Stimulated activated CD8-positive, alpha-beta memory T cell treated with anti-CD3 and anti-CD28 coated beads, Interleukin-7, amount 100 ng/mL, for 1 hour (primary cell): ENCODE measurements around the gene KRT2.

ENCODE experiments used
- DNase-seq, 2 donors: peaks; one replicate each; pipeline ENCODE4 v3.0.0-alpha.2; 2020; ENCODE audit warnings: low read depth in 2 of 2

KRT2 gene

DNA sequence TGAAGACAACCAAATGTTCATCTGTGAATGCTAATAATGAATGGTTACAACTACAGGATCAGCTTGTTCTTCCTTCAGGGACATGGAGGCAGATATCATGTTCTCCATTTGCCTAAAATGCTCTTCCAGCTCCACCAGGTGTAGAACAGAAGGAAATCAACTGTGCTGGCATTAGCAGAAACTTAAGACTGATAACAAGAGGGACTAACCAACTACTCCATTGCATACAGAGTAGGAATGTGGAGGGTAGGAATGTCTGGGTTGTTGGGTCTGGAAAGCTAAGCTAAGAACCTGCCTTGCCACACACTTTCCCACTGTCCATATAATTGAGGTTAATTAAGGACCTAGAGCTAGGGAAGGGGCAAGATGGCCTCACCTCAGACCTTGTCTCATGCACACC lies 11.4 kb upstream of the KRT2 start:
- no peak for DNase-seq

DNA sequence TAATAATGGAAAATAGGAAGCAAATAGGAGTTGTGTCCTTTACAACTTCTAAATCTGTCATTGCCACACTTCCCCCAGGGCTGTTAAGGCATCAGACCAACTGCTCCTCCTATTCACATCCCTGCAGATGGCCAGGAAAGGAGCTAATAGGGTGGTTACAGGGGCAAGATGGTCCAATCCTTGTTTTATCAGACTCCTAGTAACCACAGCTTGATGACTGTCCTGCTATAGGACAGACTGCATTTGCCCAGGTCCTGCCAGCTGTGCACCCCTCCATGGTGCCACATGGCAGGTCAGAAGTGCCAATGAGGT lies 10.9 kb upstream of the KRT2 start:
- DNase-seq = no peak

DNA sequence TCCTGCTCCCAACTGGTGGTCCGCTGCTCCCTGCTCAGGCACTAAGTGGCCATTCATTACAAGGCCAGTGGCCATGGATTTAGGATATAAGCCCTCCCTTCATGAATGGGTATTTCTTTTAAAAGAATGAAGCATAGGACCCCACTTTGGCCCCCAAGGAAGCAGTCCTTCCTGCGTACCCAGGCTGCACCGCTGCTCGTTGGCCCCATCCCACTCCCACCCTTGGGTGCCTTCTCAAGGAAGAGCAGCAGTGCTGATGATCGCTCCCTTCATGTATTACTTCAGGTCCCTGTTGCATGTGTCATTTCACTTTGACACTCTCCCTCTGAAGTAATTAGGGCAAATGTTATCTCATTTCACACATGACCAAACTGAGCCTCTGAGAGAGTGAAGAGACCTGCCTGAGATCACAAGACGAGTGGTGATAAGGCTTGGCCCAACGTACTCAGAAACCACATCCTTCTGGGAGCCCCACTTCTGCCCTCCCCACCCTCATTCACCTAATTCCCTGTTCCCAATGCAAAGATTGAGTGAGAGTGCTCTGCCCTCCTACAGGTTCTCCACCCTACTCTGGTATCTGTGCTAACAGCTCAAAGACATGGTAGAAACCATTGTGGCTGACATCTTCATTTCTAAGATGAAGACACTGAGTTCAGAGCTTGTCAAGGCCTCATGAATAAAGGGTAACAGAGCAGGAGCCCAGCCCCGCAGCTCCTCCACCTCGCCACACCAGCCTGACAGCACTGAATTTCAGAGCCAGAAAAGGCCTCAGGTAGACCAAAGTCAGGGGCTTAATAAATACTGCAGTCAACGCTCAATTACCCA lies 10.3 kb upstream of the KRT2 start:
- DNase-seq = no peak

DNA sequence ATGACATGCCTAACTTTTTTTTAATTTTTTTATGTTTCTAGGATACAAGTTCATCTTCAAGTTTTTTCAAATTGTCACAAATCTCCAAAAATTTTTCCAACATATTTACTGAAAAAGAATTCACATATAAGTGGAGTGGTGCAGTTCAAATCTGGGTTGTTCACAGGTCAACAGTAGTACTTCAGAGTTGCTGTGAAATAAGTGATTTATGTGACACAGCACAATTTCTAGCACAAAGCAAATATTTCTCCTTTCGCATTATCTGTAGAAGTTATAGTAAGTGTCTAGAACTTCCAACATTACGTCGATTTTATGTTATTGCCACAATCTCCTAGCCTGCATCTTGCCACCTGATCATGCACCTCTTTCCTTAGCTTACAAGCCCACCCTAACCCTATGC lies 9.7 kb upstream of the KRT2 start:
- no peak for DNase-seq

- no peak for DNase-seq
Measured at GRCh38 chr12:52660934-52661499, 9.0 kb upstream of the KRT2 start.

GRCh38 chr12:52659951-52660350 lies 7.9 kb upstream of the KRT2 start:
- no peak for DNase-seq

DNA sequence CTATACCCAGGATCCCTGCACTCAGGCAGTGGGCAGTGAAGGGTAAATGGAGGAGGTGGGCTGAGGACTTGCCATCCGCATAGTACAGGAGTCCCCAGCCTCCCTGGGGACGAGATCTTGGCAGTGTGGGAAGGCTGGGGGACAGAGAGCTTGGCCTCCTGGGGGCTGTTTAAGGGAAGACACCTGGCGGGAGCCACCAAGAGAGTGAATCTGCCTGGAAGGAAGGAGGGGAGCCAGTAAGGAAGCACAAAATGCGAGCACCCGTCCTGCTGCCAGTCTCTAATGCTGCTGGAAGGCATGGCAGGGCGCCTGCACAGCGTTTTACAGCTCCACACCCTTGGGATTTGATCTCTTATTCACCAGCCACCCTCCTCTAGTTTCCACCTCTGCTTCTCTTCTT lies 7.4 kb upstream of the KRT2 start:
- DNase-seq = no peak

DNA sequence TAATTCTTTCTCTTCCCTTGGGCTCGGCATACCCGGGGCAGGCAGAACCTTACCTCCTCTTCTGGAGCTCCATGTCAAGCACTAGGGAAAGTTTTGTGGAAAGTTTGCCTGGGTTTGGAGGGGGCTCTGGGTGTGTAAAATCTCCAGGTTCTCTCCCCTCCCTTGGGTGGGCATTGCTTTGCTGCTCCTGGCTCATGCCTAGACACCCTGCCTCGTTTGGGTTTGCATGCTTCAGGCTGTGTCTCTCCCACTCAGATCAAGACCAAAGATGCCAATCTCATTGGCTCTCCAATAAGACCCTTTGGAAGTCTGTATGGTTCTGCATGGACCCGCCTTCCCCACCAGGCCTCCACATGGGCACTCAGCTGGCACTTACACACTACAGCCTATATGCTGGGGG lies 6.2 kb upstream of the KRT2 start:
- no peak for DNase-seq

GRCh38 chr12:52657250-52657902 lies 5.4 kb upstream of the KRT2 start:
- DNase-seq = no peak

GRCh38 chr12:52656616-52657015 lies 4.6 kb upstream of the KRT2 start:
- no peak for DNase-seq

DNA sequence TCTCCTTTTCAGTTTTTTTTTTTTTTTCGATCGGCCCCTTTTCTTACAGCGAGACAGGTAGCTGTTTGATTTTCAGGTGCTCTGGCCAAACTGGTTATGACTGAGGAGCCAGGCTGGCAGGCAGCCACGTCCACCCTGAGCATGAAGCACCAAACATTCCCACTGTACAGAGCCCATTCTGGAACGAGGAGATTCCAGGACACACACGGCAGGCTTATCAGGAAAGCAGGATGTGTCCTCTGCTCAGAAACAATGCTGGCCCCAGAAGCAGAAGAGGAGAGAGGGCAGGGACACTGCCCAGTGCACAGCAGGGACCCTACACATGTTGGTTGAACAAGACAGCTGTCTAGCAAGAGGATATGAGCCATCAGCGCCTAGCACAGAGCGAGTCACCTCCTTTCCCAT lies 3.7 kb upstream of the KRT2 start:
- DNase-seq = no peak

- no peak for DNase-seq
Measured at GRCh38 chr12:52655251-52655650, 3.2 kb upstream of the KRT2 start.

DNA sequence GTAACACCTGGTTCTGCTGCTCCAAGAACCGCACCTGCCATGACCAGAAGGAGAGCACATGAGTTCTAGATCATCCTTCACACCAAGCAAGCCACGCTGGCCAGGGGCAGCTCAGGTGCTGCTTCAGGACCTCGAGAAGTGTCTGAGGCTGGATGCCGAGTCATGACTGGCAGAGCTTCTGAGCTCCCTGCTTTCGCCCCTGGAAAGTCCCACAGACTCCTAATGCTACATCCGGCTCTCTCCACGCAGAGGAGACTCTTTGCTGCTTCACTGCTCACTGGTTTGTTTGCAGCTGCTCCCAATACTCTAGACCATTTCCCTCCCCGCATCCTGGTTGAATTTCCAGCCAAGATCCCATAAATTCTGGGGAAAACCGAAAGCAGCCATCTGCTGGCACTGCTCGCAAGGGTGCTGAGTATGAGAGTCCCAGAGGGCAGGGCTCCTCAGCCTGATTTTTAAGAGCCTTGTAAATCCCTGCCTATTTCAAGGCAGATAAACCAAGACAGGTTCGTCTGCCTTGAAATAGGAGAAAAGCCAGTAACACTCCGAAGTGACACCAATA lies 1.4 kb downstream of the KRT2 start:
- DNase-seq = no peak

- DNase-seq = no peak
Measured at GRCh38 chr12:52649066-52649465, 2.9 kb downstream of the KRT2 start.

DNA sequence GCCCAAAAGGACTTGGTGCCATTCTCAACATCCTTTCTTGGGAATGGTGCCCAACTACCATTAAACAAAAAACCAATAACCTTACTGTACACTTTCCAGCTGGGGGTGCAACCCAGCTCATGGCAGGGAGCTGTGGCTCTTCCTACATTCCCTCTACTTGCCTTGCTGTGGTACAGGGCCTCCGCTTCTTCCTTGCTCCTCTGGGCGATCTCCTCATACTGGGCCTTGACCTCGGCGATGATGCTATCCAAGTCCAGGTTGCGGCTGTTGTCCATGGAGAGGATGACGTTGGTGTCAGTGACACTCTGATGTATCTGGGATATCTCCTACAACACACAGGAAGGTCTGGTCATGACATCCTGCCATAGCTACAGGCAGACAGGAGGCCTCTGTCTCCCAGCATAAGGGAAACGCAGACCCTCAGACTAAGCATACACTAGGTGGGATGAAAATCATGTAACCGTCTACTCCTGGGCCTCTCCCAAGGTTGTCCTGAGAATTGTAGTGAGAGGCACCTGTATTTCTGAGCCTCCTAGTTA lies 3.9 kb downstream of the KRT2 start:
- no peak for DNase-seq

DNA sequence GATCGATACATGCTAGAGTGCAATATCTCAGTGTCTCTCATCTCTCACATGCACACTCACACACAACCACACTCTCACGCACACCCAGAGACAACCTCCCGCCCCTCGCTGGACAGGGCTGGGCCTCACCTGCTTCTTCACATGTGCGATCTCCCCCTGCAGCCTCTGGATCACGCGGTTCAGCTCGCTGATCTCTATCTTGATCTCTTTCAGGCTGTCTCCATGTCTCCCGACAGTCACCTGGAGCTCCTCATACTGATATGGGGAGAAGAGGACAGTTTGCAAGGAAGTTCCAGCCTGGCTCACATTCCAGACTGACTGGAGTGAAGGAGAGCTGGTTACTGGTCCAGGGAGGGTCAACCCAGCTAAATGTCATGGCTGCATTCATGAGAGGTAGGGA lies 4.4 kb downstream of the KRT2 start:
- no peak for DNase-seq

GRCh38 chr12:52646613-52647012 lies 5.4 kb downstream of the KRT2 start:
- DNase-seq = no peak

DNA sequence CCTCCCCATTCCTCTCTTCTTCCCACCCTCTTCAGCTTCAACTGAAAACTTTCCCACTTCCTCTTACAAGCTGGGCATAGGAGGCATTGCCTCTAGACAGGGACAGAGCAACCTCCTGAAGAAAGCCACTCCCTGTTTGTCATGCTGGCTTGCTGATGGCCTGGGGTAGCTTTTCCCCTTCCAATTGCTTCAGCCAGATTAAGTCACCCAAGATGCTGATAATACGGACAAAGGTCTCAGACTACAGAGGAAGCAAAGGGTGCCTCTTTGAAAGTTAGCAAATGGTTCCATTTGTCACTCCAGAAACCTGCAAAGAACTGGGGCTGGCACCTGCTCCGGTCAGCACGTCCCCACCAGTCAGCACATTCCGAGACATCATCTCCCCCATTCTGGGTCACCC lies 6.0 kb downstream of the KRT2 start:
- DNase-seq = no peak

GRCh38 chr12:52645120-52645761 lies 6.8 kb downstream of the KRT2 start:
- DNase-seq = peak; percentile 5 to 9

GRCh38 chr12:52644078-52644415 lies 8.0 kb downstream of the KRT2 start:
- DNase-seq = no peak

- DNase-seq = no peak
Measured at GRCh38 chr12:52643233-52644077, 8.6 kb downstream of the KRT2 start.
